GM21619 (cell line): Measurements from ENCODE around the gene APOL5.
"Not testable (repeated sequence)": the region's sequence is repeated elsewhere in the genome, so short reads cannot be mapped to it uniquely, and the experiment has no call there.

Experiments used
- ATAC-seq: cut with Tn5 transposase; IDR thresholded peaks from one replicate; pipeline ENCODE4 v1.9.1; 2021; ENCODE audit not compliant: unreplicated experiment

APOL5 gene

DNA sequence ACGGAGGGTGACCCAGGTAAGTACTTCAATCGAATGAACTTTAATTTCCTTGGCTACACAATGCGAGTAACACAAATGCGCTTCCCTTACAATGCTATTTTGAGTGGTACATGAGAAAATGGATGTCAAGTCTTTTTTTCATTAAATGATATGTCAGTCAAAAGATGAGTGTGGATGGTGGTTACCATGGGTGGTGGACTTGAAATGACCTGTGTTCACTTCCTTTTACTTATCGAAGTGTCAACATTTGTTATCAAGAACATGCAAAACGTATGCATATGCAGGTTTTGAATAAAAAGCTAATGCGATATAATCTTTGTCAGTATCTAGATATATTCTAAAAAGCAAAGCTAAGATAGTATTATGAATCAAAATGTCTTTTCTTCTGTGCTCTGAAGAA is 8.8 kb upstream of the APOL5 start:
- no peak for ATAC-seq

DNA sequence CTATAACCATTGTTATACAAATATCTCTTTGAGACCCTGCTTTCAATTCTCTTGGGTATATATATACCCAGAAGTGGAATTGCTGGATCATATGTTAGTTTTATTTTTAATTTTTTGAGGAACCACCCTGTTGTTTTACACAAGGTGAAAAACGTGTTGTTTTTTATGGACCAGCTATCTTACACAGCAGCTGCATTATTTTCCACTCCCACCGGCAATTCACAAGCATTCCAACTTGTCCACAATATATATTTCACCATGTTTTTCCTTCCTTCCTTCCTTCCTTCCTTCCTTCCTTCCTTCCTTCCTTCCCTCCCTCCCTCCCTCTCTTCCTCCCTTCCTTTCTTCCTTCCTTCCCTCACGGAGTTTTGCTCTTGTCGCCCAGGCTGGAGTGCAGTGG is 6.3 kb upstream of the APOL5 start:
- ATAC-seq = no peak

DNA sequence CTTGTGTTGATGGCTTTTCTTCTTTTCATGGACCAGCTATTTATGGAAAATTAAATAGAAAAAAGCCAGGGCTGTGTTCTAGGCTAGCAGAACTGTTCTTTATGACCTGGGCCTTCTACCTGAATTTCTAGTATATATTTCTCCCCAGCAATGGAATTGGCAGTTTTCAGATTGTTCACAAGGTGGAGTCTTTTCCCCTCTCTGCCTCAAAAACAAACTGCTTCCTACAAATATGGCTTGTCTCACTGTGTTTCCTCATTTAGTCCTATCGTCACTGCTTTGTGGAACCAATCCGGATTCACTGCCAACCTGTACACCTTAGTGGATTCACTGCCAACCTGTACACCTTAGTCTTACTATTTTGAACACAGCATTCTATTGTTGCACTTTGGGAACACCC is 5.0 kb upstream of the APOL5 start:
- no peak for ATAC-seq

DNA sequence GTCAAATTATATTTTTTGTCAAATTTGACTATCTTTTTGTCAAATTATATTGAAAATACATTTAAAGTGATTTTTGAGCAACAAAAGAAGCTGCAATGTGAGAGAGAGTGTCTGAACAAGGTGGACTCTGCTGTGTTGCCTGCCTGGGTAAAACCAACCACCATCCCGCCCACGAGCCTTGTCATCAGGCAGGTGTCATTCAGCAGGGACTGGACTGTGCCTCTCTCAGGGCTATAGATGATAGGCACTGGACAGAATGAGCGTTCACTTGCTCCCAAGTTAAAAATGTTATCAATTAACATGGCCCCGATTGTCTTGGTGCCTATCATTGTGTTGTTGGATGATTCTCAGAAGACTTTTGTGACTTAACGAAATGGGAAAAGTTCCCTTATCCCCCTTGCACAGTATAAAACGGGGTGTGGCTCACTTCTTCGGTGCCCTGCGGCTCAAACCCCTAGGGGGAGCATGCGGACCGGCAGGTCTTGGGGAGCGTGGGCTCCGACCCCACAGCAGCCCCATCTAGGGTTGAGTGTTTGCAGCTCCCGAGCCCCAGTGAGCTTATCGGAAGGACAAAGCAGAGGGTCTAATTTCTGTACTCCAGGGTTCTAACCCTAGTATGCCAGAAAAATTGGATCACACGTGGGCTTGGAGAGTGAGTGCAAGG is 1.7 kb downstream of the APOL5 start:
- ATAC-seq = no peak

DNA sequence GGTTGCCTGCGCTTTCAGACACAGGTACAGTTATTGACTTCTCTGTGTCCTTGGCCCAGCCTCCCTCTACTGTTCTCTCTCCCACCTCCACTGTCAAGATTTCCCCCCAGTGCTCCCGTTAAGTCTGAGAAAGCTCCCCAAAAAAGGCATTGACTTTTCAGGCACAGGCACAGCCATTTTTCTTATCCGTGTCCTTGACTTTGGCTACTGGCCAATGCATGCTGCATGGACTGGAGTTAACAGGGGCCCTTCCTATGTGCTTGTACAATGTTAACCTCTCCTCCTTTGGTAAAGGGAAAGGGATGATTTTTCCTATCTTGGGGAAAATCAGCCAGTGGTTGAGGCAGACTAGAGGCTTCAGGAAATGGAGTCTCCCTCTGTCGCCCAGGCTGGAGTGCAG is 4.3 kb downstream of the APOL5 start:
- no peak for ATAC-seq

DNA sequence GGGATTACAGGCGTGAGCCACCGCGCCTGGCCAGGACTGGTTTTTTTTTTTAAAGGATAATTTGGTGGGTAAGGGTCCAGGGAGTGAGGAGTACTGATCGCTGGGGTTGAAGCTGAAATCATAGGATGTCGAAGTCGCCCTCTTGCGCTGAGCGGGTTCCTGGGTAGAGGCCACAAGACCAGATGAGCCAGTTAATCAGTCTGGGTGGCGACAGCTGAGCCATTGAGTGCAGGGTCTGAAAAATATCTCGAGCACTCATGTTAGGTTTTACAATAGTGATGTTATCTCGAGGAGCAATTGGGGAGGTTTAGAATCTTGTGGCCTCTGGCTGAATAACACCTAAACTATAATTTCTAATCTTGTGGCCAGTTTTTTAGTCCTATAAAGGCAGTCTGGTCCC is 7.8 kb downstream of the APOL5 start:
- ATAC-seq = no peak

DNA sequence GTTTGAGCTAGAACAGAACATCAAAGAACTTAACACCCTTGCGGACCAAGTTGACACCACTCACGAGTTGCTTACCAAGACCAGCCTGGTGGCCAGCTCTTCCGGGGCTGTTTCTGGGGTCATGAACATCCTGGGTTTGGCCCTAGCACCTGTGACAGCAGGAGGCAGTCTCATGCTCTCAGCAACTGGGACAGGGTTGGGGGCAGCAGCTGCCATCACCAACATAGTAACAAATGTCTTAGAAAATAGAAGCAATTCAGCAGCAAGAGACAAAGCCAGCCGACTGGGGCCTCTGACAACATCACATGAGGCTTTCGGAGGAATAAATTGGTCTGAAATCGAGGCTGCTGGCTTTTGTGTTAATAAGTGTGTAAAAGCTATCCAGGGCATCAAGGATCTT is 8.7 kb downstream of the APOL5 start:
- no peak for ATAC-seq

DNA sequence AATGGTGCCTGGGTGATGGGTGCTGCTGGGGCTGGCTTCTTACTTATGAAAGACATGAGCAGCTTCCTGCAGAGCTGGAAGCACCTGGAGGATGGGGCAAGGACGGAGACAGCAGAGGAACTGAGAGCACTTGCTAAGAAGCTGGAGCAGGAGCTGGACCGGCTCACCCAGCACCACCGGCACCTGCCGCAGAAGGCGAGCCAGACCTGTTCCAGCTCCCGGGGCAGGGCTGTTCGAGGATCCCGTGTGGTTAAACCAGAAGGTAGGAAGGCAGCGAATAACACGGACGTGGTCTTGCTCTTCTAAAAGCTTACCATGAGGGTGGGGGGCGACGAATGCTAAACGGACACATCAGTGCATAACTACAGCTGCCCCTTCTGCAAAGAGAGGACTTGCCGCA is 9.3 kb downstream of the APOL5 start:
- no peak for ATAC-seq

DNA sequence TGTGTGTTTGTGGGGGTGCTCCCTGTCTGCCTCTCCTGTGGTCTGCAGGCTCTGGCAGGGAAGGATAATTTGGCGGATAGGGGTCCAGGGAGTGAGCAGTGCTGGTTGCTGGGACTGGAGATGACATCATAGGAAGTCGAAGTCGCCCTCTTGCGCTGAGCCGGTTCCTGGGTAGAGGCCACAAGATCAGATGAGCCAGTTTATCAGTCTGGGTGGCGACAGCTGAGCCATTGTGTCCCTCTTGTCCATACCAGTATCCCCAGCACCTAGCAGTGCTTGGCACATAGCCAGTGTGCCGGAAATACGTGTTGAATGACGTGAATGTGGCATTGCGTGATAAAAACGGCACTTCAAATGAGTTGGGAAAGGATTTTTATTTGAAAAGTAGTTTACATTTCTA is 9.8 kb downstream of the APOL5 start:
- ATAC-seq = no peak

DNA sequence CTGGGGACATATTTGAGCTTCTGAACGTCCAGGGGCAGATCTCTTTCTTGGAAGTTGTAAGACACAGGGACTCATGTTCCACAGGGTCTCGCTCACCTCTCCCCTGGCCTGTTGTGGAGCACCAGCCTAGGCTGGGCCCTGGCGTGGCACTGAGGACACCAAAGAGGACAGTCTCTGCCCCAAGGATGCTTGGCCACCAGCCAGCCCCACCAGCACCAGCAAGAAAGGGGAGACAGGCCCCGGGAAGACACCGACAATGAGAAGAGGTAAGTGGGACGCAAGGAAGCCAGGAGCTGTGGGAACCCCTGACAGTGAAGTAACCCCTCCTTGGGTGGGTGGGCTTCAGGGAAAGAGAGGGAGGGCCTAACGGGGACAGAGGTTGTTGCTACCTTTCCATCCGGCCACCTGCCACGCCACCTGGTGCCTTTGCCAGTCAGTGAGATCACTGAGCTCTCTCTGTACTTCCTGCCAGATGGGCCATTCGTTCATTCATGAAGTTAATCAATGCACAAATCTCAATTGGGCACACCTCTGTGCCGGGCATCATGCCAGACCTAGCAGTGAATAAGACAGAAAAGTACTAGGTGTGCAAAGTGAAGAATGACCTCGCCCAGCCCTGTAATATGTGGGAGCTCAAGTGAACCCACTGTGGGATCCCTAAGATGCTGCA is 11.1 kb downstream of the APOL5 start:
- ATAC-seq = no peak

DNA sequence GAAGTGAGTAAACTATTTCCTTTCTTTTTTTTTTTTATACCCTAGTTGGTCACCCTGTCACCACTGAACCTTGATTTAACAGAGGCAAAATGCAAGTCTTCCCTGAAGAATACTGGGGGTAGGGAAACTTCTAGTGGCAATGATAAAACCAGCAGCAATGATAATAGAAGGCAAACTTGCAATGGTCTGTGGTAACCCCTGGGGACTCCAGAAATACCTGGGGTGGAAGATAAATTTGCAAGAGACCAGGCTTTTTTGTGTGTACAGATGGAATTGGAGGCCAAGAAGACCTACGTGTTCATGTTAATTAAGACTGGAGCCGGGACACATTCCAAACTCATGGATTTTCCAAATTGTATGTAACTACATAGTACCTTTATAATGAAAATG is 11.6 kb downstream of the APOL5 start:
- no peak for ATAC-seq

DNA sequence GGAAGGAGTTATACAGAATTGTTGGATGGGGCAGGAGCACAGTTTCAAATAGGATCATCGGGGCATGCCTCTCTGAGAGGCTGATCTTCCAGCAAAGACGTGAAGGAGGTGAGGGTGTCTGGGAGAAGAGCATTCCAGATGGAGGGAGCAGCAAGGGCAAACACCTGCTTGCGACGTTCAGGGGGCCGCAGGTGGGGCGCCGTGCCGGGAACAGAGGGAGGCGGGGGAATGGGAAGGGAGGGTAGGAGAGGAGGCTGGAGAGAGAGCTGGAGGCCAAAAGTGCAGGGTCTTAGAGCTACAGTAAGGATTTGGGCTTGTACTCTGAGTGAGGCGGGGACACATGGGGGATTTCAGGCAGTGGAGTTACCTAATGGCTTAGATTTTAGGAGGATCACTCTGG is 13.6 kb downstream of the APOL5 start:
- no peak for ATAC-seq

DNA sequence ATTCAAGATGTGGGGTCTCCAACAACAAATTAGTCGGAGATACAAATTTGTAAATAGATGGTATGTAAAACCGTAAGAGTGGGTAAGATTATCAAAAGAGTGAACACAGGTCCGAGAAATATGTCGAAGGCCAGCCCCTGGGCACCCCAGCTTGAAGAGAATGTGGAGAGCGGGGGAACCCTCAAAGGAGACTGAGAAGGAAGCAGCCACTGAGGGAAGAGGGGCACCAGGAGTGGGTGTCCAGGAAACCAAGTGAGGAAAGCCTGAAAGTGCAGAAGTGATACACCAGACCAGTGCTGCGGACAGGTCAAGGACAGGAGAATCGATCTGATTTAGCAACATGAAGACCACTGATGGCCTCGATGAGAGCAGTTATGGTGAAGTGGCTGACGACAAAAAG is 14.4 kb downstream of the APOL5 start:
- no peak for ATAC-seq

DNA sequence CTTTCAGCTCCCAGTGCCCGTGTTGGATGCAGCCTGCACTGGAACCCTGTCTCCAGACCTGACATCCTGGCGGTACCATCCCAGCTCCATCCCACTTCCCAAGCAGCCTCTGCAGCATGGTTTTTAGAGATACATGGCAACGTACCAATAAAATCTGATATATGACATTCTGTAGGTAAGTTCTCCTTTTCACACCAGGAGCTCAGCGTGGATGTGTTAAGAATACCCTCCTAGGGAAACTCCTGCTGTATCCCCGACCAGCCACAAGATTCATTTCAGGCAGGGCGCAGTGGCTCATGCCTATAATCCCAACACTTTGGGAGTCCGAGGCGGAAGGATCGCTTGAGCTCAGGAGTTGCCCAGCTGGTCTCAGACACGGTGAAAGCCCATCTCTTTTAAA is 15.4 kb downstream of the APOL5 start:
- ATAC-seq = no peak

DNA sequence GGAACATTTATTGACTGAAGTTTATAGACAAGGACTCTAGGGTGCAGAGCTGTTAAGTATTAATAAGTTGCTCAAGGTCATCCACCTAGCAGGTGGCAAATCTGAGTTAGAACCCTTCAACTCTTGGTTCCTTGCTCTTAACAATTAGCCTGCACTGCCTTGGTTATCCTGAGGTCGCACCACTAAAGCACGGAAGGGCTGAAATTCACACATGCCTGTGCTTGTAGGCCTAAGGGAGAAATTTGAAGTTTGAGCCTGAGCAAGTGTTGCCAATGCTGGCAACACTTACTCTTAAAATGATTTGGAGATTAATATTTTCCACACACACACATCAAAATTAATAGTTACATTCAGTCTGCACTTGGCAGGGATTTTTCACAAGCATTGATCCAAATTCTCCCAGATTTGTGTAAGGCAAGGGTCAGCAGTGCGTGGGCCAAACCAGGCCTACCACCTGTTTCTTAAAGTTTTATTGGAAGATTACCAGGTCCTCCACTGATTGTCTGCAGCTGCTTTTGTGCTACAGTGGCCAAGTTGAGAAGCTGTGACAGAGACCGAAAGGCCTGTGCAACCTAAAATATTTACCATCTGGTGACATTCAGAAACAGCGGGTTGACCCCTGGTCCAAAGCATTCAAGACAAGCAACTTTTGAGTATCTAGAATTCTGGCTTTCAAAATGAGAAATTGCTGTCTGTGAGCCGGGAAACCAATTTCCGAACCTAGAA is 16.3 kb downstream of the APOL5 start:
- ATAC-seq = no peak

DNA sequence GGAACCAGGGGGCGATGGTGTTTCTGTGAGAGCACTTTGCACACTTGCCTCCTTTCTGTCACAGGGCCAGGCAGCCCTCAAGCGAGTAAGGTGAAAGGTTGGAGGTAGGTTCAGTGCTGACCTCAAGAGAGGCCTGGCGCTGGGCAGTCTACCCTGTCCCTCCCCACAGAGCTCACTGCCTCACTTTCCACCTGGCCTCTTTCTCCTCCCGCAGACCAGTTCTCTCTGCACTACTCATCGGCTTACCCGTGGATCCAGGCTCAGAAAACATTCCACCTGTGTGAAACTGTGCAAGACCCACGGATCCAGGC is 16.8 kb downstream of the APOL5 start:
- no peak for ATAC-seq

DNA sequence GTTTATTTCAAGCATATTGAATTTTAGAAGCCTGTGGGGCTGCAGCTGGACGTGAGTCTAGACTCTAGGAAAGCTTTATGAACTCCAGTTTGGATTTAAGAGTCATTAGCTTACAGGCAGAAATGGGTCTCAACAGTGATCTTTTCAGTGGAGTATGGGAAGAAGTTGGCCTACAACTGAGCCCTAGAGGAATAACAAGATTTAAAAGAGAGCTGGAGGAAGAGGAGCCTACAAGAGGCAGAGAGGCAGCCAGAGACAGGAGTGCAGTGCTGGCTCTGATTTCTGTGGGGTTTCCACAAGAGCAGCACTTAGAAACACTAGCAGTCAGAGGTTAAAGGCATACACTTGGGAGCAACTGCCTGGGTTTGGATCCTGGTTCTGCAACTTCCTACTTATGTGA is 17.9 kb downstream of the APOL5 start:
- no peak for ATAC-seq

DNA sequence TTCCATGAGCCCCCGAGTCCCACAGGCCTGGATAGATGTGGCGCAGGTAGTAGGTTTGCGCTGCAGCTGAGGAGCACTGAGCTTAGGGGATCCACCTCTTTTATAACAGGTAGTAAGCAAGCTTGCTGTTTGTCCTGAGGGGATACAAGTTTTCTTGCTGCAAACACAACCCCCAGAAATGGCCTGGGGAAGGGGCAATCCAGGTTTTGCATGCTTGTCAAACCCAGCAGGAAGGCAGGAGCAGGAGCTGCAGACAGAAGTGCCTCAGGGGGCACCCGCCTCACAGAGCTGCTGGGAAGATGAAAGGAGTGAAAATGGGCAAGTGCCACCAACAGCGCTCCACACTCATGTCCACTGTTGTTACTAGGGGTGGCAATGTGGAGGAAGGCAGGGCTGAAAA is 18.5 kb downstream of the APOL5 start:
- ATAC-seq = no peak

DNA sequence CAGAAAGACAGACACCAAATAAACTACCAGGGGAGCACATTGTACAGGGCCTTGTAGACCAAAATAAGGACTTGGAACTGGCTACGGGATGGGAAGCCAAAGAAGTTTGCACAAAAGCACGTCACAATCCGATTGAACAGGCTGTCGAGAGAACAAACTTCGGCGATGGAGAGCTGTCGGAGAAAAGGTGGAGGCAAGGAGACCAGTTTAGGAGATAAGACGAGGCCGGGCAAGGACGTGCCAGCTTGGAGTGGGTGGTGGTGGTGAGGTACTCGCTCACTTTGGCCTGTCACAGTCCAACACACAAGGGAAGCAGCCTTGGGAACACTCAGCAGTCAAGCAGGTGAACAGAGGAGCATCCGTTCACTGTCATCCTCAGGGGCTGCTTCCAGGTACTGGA is 19.0 kb downstream of the APOL5 start:
- ATAC-seq = no peak

DNA sequence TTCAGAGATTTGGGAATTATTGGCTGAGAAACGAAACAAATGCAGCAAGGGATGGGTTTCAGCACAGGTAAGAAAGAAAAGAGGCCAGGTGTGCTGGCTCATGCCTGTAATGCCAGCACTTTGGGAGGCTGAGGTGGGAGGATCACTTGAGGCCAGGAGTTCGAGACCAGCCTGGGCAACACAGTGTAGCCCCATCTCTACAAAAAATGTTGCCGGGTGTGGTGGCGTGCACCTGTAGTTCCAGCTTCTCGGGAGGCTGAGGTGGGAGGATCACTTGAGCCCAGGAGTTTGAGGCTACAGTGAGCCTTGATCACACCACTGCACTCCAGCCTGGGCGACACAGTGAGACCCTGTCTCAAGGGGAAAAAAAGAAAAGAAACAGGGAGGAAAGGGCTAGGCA is 20.2 kb downstream of the APOL5 start:
- ATAC-seq = not testable (repeated sequence)

DNA sequence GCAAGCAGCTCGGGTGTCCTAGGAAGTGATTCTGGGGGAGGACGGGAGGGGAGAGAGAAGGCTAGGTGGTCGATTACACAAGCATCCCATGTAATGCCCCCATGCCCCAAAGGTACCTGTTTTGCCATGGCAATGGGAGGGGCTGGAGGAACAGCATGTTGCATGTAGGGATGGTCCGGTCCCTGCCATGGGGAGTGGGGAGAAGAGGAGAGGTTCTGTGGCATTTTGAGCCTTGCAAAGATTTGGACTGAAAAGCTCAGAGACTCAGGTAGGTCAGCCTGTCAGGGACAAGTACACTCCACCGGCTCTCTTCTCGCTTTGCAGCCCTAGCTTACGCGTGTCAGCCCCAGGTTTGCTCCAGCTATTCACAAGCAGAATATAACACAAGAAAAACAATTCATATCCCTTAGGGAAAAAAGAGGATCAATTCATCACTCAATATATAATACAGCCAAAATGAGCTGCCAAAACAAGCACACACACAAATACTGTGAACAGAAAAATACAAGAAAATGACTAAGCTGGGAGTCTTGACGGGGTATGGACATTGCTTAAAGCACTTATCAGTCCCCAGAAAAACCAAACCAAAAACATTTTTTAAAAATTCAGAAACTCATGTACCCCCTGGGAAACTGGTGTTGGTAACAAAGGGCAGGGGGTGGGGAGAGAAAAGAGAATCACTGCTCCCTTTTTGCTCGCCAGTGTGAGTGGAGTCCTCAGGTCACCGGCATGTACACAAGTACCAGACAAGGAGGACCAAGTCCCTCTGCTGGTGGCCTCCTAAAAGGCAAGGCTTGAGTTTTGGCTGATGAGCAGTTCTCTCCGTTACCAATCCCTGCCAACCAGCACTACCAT is 21.6 kb downstream of the APOL5 start:
- no peak for ATAC-seq

DNA sequence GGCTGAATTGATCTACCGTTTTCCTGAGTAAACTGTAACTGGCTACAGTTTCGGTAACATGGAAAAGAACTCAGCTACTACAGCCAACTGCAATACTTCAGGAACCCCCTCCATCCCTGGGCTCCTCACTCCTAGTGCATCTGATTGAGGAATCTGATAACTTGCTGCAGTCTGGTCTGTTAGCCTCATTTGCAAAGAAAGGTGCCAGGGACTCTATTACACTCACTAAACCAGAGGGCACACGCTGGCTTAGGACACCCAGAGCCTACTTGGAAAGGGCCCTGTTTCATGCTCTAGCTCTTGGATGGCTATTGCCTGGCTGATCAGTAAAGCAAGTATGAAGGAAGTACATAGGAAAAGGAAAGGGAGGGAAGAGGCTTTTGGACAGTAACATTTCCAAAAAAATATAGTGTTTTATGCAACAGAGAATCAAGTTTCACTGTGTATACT is 22.3 kb downstream of the APOL5 start:
- no peak for ATAC-seq
